A673 (cell line): ENCODE measurements around the gene TRIM61. TPM values are rescaled to one million over a fixed set of nuclear protein-coding genes. Genes with fewer than 3 reads are reported as not detected.
"Not testable (repeated sequence)": the region's sequence is repeated elsewhere in the genome, so short reads cannot be mapped to it uniquely, and the experiment has no call there.

Experiments
- BruUV-seq: library from RNA; stranded (reverse); fragments of 400-500 nt; replicated peaks from 2 replicates; lab custom pipeline; 2021; lab: Mats Ljungman, UMichigan
- CTCF ChIA-PET: fragments of 300-600 bp; sonication (Branson Sonifier 250); formaldehyde crosslinking; loops from one replicate; lab custom pipeline; 2022; ENCODE audit warnings: antibody characterized with exemption; lab: Charles Lee
- POLR2A ChIA-PET: fragments of 300-600 bp; sonication (Branson Sonifier 250); formaldehyde crosslinking; loops from one replicate; lab custom pipeline; 2022; ENCODE audit warnings: antibody characterized with exemption; ENCODE audit not compliant: low non-redundant PET; lab: Charles Lee
- DNase-seq: peaks from one replicate; pipeline ENCODE4 v3.0.0-alpha.2; 2015; ENCODE audit warnings: low spot score
- H3K27ac ChIP-seq: fragments of 200-600 bp; sonication (generic); 2 replicates; pipeline ENCODE4 v1.5.1; 2016; ENCODE audit warnings: mixed run types, low read depth, mild to moderate bottlenecking, mixed read lengths, antibody characterized with exemption, low read length; ENCODE audit not compliant: poor library complexity, severe bottlenecking
- H3K27me3 ChIP-seq: fragments of 200-600 bp; sonication (generic); replicated peaks from 2 replicates; pipeline ENCODE4 v1.6.1; 2017; ENCODE audit warnings: mixed run types, low read depth, mild to moderate bottlenecking, mixed read lengths, antibody characterized with exemption, low read length; ENCODE audit not compliant: insufficient read depth, poor library complexity
- H3K36me3 ChIP-seq: fragments of 200-600 bp; sonication (generic); 2 replicates; pipeline ENCODE4 v1.6.1; 2016; ENCODE audit warnings: mixed run types, mild to moderate bottlenecking, mixed read lengths, antibody characterized with exemption, low read length; ENCODE audit not compliant: insufficient read depth, poor library complexity, severe bottlenecking
- H3K4me1 ChIP-seq: fragments of 200-600 bp; sonication (generic); 2 replicates; pipeline ENCODE4 v1.6.1; 2017; ENCODE audit warnings: mixed run types, mild to moderate bottlenecking, mixed read lengths, antibody characterized with exemption, low read length; ENCODE audit not compliant: insufficient read depth, poor library complexity, severe bottlenecking
- H3K4me3 ChIP-seq: fragments of 200-600 bp; sonication (generic); 2 replicates; pipeline ENCODE4 v1.5.1; 2016; ENCODE audit warnings: low read depth, mixed run types, mild to moderate bottlenecking, mixed read lengths, low read length; ENCODE audit not compliant: poor library complexity, severe bottlenecking
- H3K9me3 ChIP-seq: fragments of 200-600 bp; sonication (generic); 2 replicates; pipeline ENCODE4 v1.6.1; 2016; ENCODE audit warnings: mixed run types, low read depth, mild to moderate bottlenecking, mixed read lengths, antibody characterized with exemption, low read length; ENCODE audit not compliant: poor library complexity, severe bottlenecking
- CTCF ChIP-seq: fragments of 300-800, 200-600 bp; sonication (generic); conservative IDR thresholded peaks from 2 replicates; pipeline ENCODE4 v1.5.1; 2017; ENCODE audit warnings: low read depth, mild to moderate bottlenecking, antibody characterized with exemption, low read length, moderate library complexity, mixed read lengths
- EZH2 ChIP-seq: fragments of 200-600 bp; sonication (generic); IDR thresholded peaks from 2 replicates; pipeline ENCODE4 v1.6.1; 2017; ENCODE audit warnings: borderline replicate concordance, low read depth, mild to moderate bottlenecking, mixed read lengths, antibody characterized with exemption, low read length; ENCODE audit not compliant: poor library complexity, severe bottlenecking
- intact Hi-C: fragments of 100-400 bp; cut with micrococcal nuclease; formaldehyde crosslinking; loops from one replicate; pipeline ENCODE4 v1.10.0; 2022; ENCODE audit not compliant: unreplicated experiment
- total RNA-seq: library from RNA; stranded (reverse); gene quantifications from 2 replicates; pipeline ENCODE4 v1.2.3, GENCODE V29; 2021

TRIM61 gene
- total RNA-seq, 1 experiment from 2014 or later = 4.1 TPM

- POLR2A ChIA-PET = no interaction called here
- Histone ChIP-seq H3K27ac (no peak overlapping the region), H3K4me1 (peaks cover 4% of the 10 kb centered on the region), H3K4me3 (no peak overlapping the region), H3K27me3 (no peaks in the 10 kb centered on the region), H3K36me3 (no peaks in the 10 kb centered on the region), H3K9me3 (no peaks in the 10 kb centered on the region)
- intact Hi-C loops = no loop called here
- TF ChIP-seq EZH2 = no peak
- TF ChIP-seq CTCF = peak; percentile 36
- no TSS peak for BruUV-seq
- DNase-seq = peak; percentile 58
- CTCF ChIA-PET = interaction anchor here (1.4 kb wide), 1 partner anchor 157 kb away, joined by 5 read pairs; no protein-coding TSS in a partner anchor
Observed at GRCh38 chr4:164937576-164938270, 39.7 kb downstream of the TRIM61 start.

- CTCF ChIA-PET = interaction anchor here (0.6 to 1.1 kb wide), 3 partner anchors 82 to 167 kb away, joined by 3 to 10 read pairs (median 5); no protein-coding TSS in a partner anchor
- BruUV-seq = not testable (repeated sequence)
- intact Hi-C loops = loop anchor here (1.0 kb wide), 1 partner anchor 157 kb away; no protein-coding TSS in a partner anchor
Observed at GRCh38 chr4:164935865-164936606, 41.4 kb downstream of the TRIM61 start.

GRCh38 chr4:164935363-164935762 lies 42.1 kb downstream of the TRIM61 start:
- CTCF ChIA-PET = interaction anchor here (0.6 to 1.1 kb wide), 3 partner anchors 81 to 167 kb away, joined by 3 to 10 read pairs (median 5); no protein-coding TSS in a partner anchor
- BruUV-seq = no TSS peak
- POLR2A ChIA-PET = no interaction called here

More at GRCh38 chr4:164935865-164936606, 41.4 kb downstream of the TRIM61 start:
- H3K27ac ChIP-seq, POLR2A ChIA-PET, H3K4me3 ChIP-seq, H3K4me1 ChIP-seq, DNase-seq, H3K36me3 ChIP-seq, H3K27me3 ChIP-seq, H3K9me3 ChIP-seq: not testable (repeated sequence)

More at GRCh38 chr4:164935363-164935762, 42.1 kb downstream of the TRIM61 start:
- Histone ChIP-seq H3K4me1 (peaks cover 4% of the 10 kb centered on the region), H3K9me3 (no peaks in the 10 kb centered on the region), H3K4me3 (no peak overlapping the region), H3K36me3 (no peaks in the 10 kb centered on the region), H3K27ac (no peak overlapping the region), H3K27me3 (no peaks in the 10 kb centered on the region)
- TF ChIP-seq CTCF = peak; percentile 57
- TF ChIP-seq EZH2 = no peak
- peak; percentile 68 for DNase-seq
- intact Hi-C loops = loop anchor here (1.0 kb wide), 1 partner anchor 156 kb away; no protein-coding TSS in a partner anchor
